ENCODE data around the gene SREBF2. TPM values are rescaled to one million over a fixed set of nuclear protein-coding genes. Genes with fewer than 3 reads are reported as not detected.

Gene SREBF2
- total RNA-seq, 1 donor from 2014 or later, result 61.1 TPM

- no peak for TF ChIP-seq CTCF (conservative IDR thresholded peaks at IDR 0.05; ENCODE audit: low read depth, low read length)
- DNase-seq (ENCODE audit: low read depth), result no peak
- H3K4me3 ChIP-seq (ENCODE audit: low read depth, low read length), result no peak overlapping the region
Measured at GRCh38 chr22:41847300-41847699, 14.4 kb downstream of the SREBF2 start.

- no peak for DNase-seq (ENCODE audit: low read depth)
- no peak overlapping the region for H3K4me3 ChIP-seq (ENCODE audit: low read depth, low read length)
Measured at GRCh38 chr22:41848468-41848867, 15.6 kb downstream of the SREBF2 start.

GRCh38 chr22:41856469-41856868, 23.6 kb downstream of the SREBF2 start:
- DNase-seq (ENCODE audit: low read depth), result no peak
- no peak overlapping the region for H3K4me3 ChIP-seq (ENCODE audit: low read depth, low read length)
- no peak for TF ChIP-seq CTCF (conservative IDR thresholded peaks at IDR 0.05; ENCODE audit: low read depth, low read length)

More at GRCh38 chr22:41848468-41848867, 15.6 kb downstream of the SREBF2 start:
- TF ChIP-seq CTCF (conservative IDR thresholded peaks at IDR 0.05; ENCODE audit: low read depth, low read length), result peak; percentile 3

- peak; percentile 66 for TF ChIP-seq CTCF (conservative IDR thresholded peaks at IDR 0.05; ENCODE audit: low read depth, low read length)
- no peak for DNase-seq (ENCODE audit: low read depth)
- no peak overlapping the region for H3K4me3 ChIP-seq (ENCODE audit: low read depth, low read length)
Measured at GRCh38 chr22:41857155-41857859, 24.4 kb downstream of the SREBF2 start.

- H3K4me3 ChIP-seq (ENCODE audit: low read depth, low read length), result no peak overlapping the region
- no peak for TF ChIP-seq CTCF (conservative IDR thresholded peaks at IDR 0.05; ENCODE audit: low read depth, low read length)
- DNase-seq (ENCODE audit: low read depth), result no peak
Measured at GRCh38 chr22:41857860-41858199, 24.9 kb downstream of the SREBF2 start.

- H3K4me3 ChIP-seq (ENCODE audit: low read depth, low read length), result no peak overlapping the region
- no peak for DNase-seq (ENCODE audit: low read depth)
Measured at GRCh38 chr22:41862160-41862529, 29.2 kb downstream of the SREBF2 start.

More at GRCh38 chr22:41862160-41862529, 29.2 kb downstream of the SREBF2 start:
- no peak for TF ChIP-seq CTCF (conservative IDR thresholded peaks at IDR 0.05; ENCODE audit: low read depth, low read length)

All from epithelial cell of proximal tubule (primary cell).